ENCODE measurements around the gene ITCH.
"Not testable (repeated sequence)": the region's sequence is repeated elsewhere in the genome, so short reads cannot be mapped to it uniquely, and the experiment has no call there.

DNA sequence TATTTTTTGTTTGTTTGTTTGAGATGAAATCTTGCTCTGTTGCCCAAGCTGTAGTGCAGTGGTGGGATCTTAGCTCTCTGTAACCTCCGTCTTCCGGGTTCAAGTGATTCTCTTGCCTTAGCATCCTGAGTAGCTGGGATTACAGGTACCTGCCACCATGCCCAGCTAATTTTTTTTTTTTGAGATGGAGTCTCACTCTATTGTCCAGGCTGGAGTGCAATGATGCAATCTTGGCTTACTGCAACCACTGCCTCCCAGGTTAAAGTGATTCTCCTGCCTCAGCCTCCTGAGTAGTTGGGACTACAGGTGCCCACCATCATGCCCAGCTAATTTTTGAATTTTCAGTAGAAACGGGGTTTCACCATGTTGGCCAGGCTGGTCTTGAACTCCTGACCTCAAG is 78.3 kb downstream of the ITCH start:
- TF ChIP-seq POLR2A, POLR2AphosphoS5 (IDR thresholded peaks at IDR 0.05): not testable (repeated sequence)
- TF ChIP-seq, protein P1, sequence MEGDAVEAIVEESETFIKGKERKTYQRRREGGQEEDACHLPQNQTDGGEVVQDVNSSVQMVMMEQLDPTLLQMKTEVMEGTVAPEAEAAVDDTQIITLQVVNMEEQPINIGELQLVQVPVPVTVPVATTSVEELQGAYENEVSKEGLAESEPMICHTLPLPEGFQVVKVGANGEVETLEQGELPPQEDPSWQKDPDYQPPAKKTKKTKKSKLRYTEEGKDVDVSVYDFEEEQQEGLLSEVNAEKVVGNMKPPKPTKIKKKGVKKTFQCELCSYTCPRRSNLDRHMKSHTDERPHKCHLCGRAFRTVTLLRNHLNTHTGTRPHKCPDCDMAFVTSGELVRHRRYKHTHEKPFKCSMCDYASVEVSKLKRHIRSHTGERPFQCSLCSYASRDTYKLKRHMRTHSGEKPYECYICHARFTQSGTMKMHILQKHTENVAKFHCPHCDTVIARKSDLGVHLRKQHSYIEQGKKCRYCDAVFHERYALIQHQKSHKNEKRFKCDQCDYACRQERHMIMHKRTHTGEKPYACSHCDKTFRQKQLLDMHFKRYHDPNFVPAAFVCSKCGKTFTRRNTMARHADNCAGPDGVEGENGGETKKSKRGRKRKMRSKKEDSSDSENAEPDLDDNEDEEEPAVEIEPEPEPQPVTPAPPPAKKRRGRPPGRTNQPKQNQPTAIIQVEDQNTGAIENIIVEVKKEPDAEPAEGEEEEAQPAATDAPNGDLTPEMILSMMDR (IDR thresholded peaks at IDR 0.05): not testable (repeated sequence)

Measured in prostate gland (tissue), 2 donors.